PC-9 (cell line): ENCODE data around the gene NCLN.

ENCODE experiments used
- CTCF ChIP-seq: fragments of 200-600 bp; sonication (generic); conservative IDR thresholded peaks from 2 replicates; pipeline ENCODE4 v1.6.1; 2017; ENCODE audit warnings: mixed run types, antibody characterized with exemption, mild to moderate bottlenecking, moderate library complexity
- EZH2 ChIP-seq: fragments of 200-600 bp; sonication (generic); IDR thresholded peaks from 2 replicates; pipeline ENCODE4 v1.8.0; 2017; ENCODE audit warnings: antibody characterized with exemption, low read depth

DNA sequence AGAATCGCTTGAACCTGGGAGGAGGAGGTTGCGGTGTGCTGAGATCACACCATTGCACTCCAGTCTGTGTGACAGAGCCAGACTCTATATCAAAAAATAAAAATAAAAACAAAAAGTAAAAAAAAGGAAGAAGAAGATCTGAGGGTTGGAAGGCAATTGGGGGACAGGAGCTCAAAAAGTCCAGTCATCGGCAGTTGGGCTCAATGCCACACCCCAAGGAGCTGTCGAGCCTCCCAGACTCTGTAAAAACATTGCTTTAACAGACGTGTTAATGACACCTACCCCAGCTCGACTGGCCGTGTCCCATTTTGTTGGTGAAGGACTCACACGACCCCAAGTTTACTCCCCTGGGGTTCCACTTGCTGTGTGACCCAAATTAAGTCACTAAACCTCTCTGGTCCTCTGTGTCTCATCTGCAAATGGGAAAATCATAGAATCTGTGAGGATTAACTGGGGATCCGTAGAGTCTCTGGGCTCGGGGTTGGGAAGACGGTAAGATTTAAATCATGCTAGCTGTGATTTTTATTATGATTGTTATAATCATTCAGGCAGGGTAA lies 42.9 kb upstream of the NCLN start:
- TF ChIP-seq CTCF (no peak), EZH2 (no peak)
